Liver (tissue), 9 donors: ENCODE results near the gene CALML6. TPM values are rescaled to one million over a fixed set of nuclear protein-coding genes. Genes with fewer than 3 reads are reported as not detected.
A peak's percentile ranks its signal among the peaks of the same experiment; 100 is the strongest.

Experiments used
- DNase-seq: peaks from one replicate; pipeline ENCODE4 v3.0.0-alpha.2; 2017; ENCODE audit warnings: low spot score
- H3K27ac ChIP-seq, 2 donors: one replicate each; pipeline ENCODE4 v1.7.0; 2013; ENCODE audit warnings: inconsistent platforms in 2 of 2, low read length in 2 of 2, control low read depth in 1 of 2, low read depth in 1 of 2, mild to moderate bottlenecking in 1 of 2
- H3K27me3 ChIP-seq, 4 donors: one replicate each; pipeline versions ENCODE4 v1.6.1 to v1.7.0; 2013; ENCODE audit warnings: low read length in 3 of 4, inconsistent platforms in 1 of 4, mild to moderate bottlenecking in 1 of 4, moderate library complexity in 1 of 4; ENCODE audit not compliant: control insufficient read depth in 4 of 4, insufficient read depth in 4 of 4
- H3K36me3 ChIP-seq, 4 donors: one replicate each; pipeline versions ENCODE4 v1.6.1 to v1.7.0; 2013; ENCODE audit warnings: low read length in 3 of 4, mild to moderate bottlenecking in 3 of 4, low read depth in 1 of 4, moderate library complexity in 1 of 4; ENCODE audit not compliant: control insufficient read depth in 4 of 4, insufficient read depth in 3 of 4
- H3K4me1 ChIP-seq, 4 donors: one replicate each; pipeline versions ENCODE4 v1.6.1 to v1.7.0; 2013; ENCODE audit warnings: low read length in 3 of 4, mild to moderate bottlenecking in 3 of 4, moderate library complexity in 1 of 4; ENCODE audit not compliant: control insufficient read depth in 4 of 4, insufficient read depth in 4 of 4
- H3K4me3 ChIP-seq, 3 donors: one replicate each; pipeline versions ENCODE4 v1.6.1 to v1.7.0; 2013; ENCODE audit warnings: low read length in 3 of 3, control low read depth in 1 of 3, low read depth in 1 of 3, mild to moderate bottlenecking in 1 of 3
- H3K9ac ChIP-seq, 2 donors: one replicate each; pipeline ENCODE4 v1.7.0; 2013; ENCODE audit warnings: low read length in 2 of 2, mild to moderate bottlenecking in 2 of 2, moderate library complexity in 2 of 2, control low read depth in 1 of 2, low read depth in 1 of 2
- H3K9me3 ChIP-seq, 4 donors: one replicate each; pipeline versions ENCODE4 v1.6.1 to v1.7.0; 2013; ENCODE audit warnings: low read length in 3 of 4; ENCODE audit not compliant: control insufficient read depth in 4 of 4
- FOXA2 ChIP-seq: IDR thresholded peaks from 2 replicates; pipeline ENCODE4 v1.6.1; 2016; ENCODE audit warnings: antibody characterized with exemption
- HNF4A ChIP-seq, 2 donors: conservative IDR thresholded peaks; 2 replicates each; pipeline ENCODE4 v1.6.1; 2016; ENCODE audit warnings: antibody characterized with exemption in 2 of 2, mild to moderate bottlenecking in 2 of 2
- HNF4G ChIP-seq: IDR thresholded peaks from 2 replicates; pipeline ENCODE4 v1.6.1; 2016; ENCODE audit warnings: antibody characterized with exemption
- RAD21 ChIP-seq, 2 donors: IDR thresholded peaks; 2 replicates each; pipeline ENCODE4 v1.6.1; 2016; ENCODE audit warnings: antibody characterized with exemption in 2 of 2, mild to moderate bottlenecking in 2 of 2
- RXRA ChIP-seq, 2 donors: IDR thresholded peaks; 2 replicates each; pipeline ENCODE4 v1.6.1; 2017 to 2018; ENCODE audit warnings: antibody characterized with exemption in 2 of 2, mild to moderate bottlenecking in 1 of 2
- SP1 ChIP-seq: IDR thresholded peaks from 2 replicates; pipeline ENCODE4 v1.6.1; 2018; ENCODE audit warnings: antibody characterized with exemption, mild to moderate bottlenecking
- TAF1 ChIP-seq: conservative IDR thresholded peaks from 2 replicates; pipeline ENCODE4 v1.6.1; 2016; ENCODE audit warnings: antibody characterized with exemption, mild to moderate bottlenecking
- YY1 ChIP-seq: IDR thresholded peaks from 2 replicates; pipeline ENCODE4 v1.6.1; 2016; ENCODE audit warnings: antibody characterized with exemption, mild to moderate bottlenecking
- ZBTB33 ChIP-seq: IDR thresholded peaks from 2 replicates; pipeline ENCODE4 v1.6.1; 2016; ENCODE audit warnings: antibody characterized with exemption
- WGBS: extraction: QIAGEN DNeasy Blood & Tissue Kit; methylation state at CpG from one replicate; pipeline ENCODE4 v1.1.7; 2013; 5-methylcytosine and 5-hydroxymethylcytosine counted together
- polyA plus RNA-seq, 2 donors: library from polyadenylated mRNA; stranded (reverse) in 1 of 2; unstranded in 1 of 2; fragments of 200-250 nt in 1 of 2; fragments of >200 nt in 1 of 2; fragmentation: Nextera tagmentation in 1 of 2; extraction: Ambion mirVana in 1 of 2; gene quantifications; one replicate each; pipeline versions ENCODE4 v1.2.1 to v1.2.3, GENCODE V29; 2013 to 2015
- total RNA-seq, 2 donors: library from RNA; depleted of rRNA; stranded (reverse); fragments of >200 nt; gene quantifications; one replicate each; pipeline ENCODE4 v1.2.3, GENCODE V29; 2014
- TF ChIP-seq, protein P1 (sequence below): IDR thresholded peaks from 2 replicates; pipeline ENCODE4 v1.6.1; 2016; ENCODE audit warnings: antibody characterized with exemption
- TF ChIP-seq, protein P2 (sequence below): IDR thresholded peaks from 2 replicates; pipeline ENCODE4 v1.6.1; 2016; ENCODE audit warnings: antibody characterized with exemption
- TF ChIP-seq, protein P3 (sequence below): IDR thresholded peaks from 2 replicates; pipeline ENCODE4 v1.6.1; 2016; ENCODE audit warnings: antibody characterized with exemption, mild to moderate bottlenecking
- donor health status: healthy.
- donor health status: healthy.
- donor health status: healthy.
- donor health status: healthy.
- donor health status: healthy.

Gene CALML6
- total and polyA plus RNA-seq, 4 donors, result 0.15 to 0.67 (median 0.47) TPM; not detected in 1

DNA sequence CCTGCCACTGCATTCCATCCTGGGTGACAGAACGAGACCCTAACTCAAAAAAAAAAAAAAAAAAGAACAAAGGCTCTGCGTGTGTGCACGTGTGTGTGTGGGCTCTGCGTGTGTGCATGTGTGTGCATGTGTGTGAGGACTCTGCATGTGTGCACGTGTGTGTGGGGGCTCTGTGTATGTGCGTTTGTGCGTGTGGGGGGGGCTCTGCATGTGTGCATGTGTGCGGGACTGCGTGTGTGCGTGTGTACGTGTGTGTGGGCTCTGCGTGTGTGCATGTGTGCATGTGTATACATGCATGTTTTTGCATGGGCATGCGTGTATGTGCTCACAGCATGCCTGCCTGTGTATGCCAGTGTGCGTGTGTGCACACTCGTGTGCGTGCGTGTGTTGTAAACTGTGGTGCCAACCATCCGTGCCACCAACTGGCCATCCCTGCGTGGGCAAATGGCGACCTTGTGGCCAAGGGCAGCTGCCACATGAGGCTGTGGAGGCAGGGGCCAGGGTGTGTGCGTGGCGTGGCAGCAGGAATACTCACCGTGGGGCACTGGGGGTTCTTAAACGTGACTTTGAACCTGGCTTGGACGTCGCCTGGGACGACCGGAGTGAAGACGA is 30.8 kb downstream of the CALML6 start:
- no peaks in the 10 kb centered on the region for H3K27me3 ChIP-seq
- no peaks in the 10 kb centered on the region for H3K36me3 ChIP-seq
- peaks cover 10 to 29% (median 23%) of the 10 kb centered on the region in 4 donors for H3K4me1 ChIP-seq
- 92% methylated on average over 29 of the region's 29 CpGs for WGBS
- H3K4me3 ChIP-seq, result no peak overlapping the region
- no peak overlapping the region for H3K27ac ChIP-seq
- TF ChIP-seq, protein P1, sequence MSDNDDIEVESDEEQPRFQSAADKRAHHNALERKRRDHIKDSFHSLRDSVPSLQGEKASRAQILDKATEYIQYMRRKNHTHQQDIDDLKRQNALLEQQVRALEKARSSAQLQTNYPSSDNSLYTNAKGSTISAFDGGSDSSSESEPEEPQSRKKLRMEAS, result no peak
- no peak for TF ChIP-seq YY1
- TF ChIP-seq, protein P2, sequence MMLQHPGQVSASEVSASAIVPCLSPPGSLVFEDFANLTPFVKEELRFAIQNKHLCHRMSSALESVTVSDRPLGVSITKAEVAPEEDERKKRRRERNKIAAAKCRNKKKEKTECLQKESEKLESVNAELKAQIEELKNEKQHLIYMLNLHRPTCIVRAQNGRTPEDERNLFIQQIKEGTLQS, result no peak
- no peak for TF ChIP-seq HNF4G
- no peaks in the 10 kb centered on the region for H3K9me3 ChIP-seq
- no peak for DNase-seq
- H3K9ac ChIP-seq, result no peak overlapping the region

DNA sequence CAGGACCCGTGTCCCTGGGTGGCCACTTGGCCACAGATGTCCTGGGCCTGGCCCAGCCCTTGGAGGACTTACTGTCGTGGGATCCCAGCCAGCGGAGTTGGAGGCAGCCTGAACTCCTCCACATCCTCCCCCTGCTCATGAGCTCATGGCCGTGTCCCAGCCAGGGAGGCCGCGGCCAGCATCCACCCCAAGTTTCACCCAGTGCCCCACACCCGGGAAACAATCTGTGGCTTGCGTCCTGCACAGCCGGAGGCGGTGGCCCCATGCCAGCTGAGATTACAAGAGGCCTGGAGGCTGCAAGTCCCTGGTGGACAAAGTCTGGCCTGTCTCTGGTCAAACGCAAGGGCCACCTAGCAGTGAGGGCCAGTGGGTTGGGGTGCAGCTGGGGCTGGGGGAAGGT is 31.5 kb downstream of the CALML6 start:
- WGBS, result 42% methylated on average over 11 of the region's 11 CpGs
- TF ChIP-seq ZBTB33 (no peak), RAD21 (IDR thresholded peaks at IDR 0.05) (peak in 1 of 2 donors; percentile 4), HNF4A (conservative IDR thresholded peaks at IDR 0.05) (peak in 1 of 2 donors; percentile 9)
- TF ChIP-seq, protein P3, sequence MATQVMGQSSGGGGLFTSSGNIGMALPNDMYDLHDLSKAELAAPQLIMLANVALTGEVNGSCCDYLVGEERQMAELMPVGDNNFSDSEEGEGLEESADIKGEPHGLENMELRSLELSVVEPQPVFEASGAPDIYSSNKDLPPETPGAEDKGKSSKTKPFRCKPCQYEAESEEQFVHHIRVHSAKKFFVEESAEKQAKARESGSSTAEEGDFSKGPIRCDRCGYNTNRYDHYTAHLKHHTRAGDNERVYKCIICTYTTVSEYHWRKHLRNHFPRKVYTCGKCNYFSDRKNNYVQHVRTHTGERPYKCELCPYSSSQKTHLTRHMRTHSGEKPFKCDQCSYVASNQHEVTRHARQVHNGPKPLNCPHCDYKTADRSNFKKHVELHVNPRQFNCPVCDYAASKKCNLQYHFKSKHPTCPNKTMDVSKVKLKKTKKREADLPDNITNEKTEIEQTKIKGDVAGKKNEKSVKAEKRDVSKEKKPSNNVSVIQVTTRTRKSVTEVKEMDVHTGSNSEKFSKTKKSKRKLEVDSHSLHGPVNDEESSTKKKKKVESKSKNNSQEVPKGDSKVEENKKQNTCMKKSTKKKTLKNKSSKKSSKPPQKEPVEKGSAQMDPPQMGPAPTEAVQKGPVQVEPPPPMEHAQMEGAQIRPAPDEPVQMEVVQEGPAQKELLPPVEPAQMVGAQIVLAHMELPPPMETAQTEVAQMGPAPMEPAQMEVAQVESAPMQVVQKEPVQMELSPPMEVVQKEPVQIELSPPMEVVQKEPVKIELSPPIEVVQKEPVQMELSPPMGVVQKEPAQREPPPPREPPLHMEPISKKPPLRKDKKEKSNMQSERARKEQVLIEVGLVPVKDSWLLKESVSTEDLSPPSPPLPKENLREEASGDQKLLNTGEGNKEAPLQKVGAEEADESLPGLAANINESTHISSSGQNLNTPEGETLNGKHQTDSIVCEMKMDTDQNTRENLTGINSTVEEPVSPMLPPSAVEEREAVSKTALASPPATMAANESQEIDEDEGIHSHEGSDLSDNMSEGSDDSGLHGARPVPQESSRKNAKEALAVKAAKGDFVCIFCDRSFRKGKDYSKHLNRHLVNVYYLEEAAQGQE, result no peak

DNA sequence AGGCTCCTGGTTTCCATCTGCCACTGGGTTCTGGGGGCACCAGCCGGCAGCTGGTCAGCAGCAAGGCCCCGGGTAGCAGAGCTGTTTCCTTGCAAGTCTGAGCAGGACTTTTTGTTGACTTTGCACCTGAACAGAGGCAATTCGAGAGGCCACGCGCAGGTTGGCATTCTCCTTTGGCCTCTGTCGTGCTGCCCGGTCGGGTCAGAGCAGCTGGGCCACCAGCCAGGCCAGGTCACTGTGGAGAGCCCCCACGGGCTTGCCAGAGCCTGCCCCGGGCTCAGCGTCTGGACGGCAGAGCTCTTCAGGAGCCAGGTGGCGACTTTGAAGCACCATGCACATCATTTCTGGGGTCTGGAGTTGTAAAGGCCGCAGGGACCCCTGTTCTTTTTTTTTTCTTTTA is 32.4 kb downstream of the CALML6 start:
- no peak overlapping the region for H3K27ac ChIP-seq
- no peak overlapping the region for H3K4me3 ChIP-seq
- H3K4me1 ChIP-seq, result peaks cover 7 to 20% (median 16%) of the 10 kb centered on the region in 4 donors
- WGBS, result 37% methylated on average over 14 of the region's 14 CpGs
- no peak overlapping the region for H3K9ac ChIP-seq
- peaks cover 0 to 1% (median 0%) of the 10 kb centered on the region in 4 donors for H3K9me3 ChIP-seq
- TF ChIP-seq, protein P1, result no peak
- TF ChIP-seq HNF4G (no peak), HNF4A (conservative IDR thresholded peaks at IDR 0.05) (peak; percentile 37 to 83), TAF1 (no peak), SP1 (peak; percentile 23), RXRA (IDR thresholded peaks at IDR 0.05) (peak in 1 of 2 donors; percentile 59), FOXA2 (no peak)
- DNase-seq, result no peak
- H3K36me3 ChIP-seq, result no peaks in the 10 kb centered on the region
- no peaks in the 10 kb centered on the region for H3K27me3 ChIP-seq

More for the DNA sequence above, 31.5 kb downstream of the CALML6 start:
- Histone ChIP-seq H3K27ac (no peak overlapping the region), H3K36me3 (no peaks in the 10 kb centered on the region), H3K4me1 (peaks cover 8 to 23% (median 19%) of the 10 kb centered on the region in 4 donors), H3K9me3 (peaks cover 0 to 1% (median 0%) of the 10 kb centered on the region in 4 donors), H3K4me3 (no peak overlapping the region), H3K9ac (no peak overlapping the region), H3K27me3 (no peaks in the 10 kb centered on the region)
- DNase-seq, result no peak
